Neural progenitor cell (in vitro differentiated cells): Measurements from ENCODE around the gene TUBB. TPM values are rescaled to one million over a fixed set of nuclear protein-coding genes. Genes with fewer than 3 reads are reported as not detected.

Source experiments
- DNase-seq: peaks from one replicate; pipeline ENCODE4 v3.0.0-alpha.2; 2016; ENCODE audit warnings: low spot score
- H2AFZ ChIP-seq: fragments of 200-600 bp; sonication (generic); replicated peaks from 2 replicates; pipeline ENCODE4 v1.6.1; 2016; ENCODE audit warnings: antibody characterized with exemption
- H3F3A ChIP-seq: fragments of 200-600 bp; sonication (generic); 2 replicates; pipeline ENCODE4 v1.6.1; 2016; ENCODE audit warnings: antibody characterized with exemption, low read depth
- H3K27ac ChIP-seq: fragments of 200-600 bp; sonication (generic); 2 replicates; pipeline ENCODE4 v1.5.1; 2016; ENCODE audit warnings: mild to moderate bottlenecking
- H3K27me3 ChIP-seq: fragments of 200-600 bp; sonication (generic); 2 replicates; pipeline ENCODE4 v1.6.1; 2016; ENCODE audit warnings: mild to moderate bottlenecking, moderate library complexity
- H3K36me3 ChIP-seq: fragments of 200-600 bp; sonication (generic); 2 replicates; pipeline ENCODE4 v1.5.1; 2016
- H3K4me1 ChIP-seq: fragments of 200-600 bp; sonication (generic); 2 replicates; pipeline ENCODE4 v1.6.1; 2016; ENCODE audit warnings: mixed run types
- H3K4me2 ChIP-seq: fragments of 200-600 bp; sonication (generic); 2 replicates; pipeline ENCODE4 v1.6.1; 2016
- H3K4me3 ChIP-seq: fragments of 200-600 bp; sonication (generic); 2 replicates; pipeline ENCODE4 v1.5.1; 2016
- H3K79me2 ChIP-seq: fragments of 200-600 bp; sonication (generic); 2 replicates; pipeline ENCODE4 v1.6.1; 2016; ENCODE audit warnings: low read depth
- H3K9ac ChIP-seq: fragments of 200-600 bp; sonication (generic); 2 replicates; pipeline ENCODE4 v1.6.1; 2016
- H3K9me3 ChIP-seq: fragments of 200-600 bp; sonication (generic); 2 replicates; pipeline ENCODE4 v1.5.1; 2016; ENCODE audit warnings: low read depth
- H4K20me1 ChIP-seq: fragments of 200-600 bp; sonication (generic); 2 replicates; pipeline ENCODE4 v1.6.1; 2016; ENCODE audit warnings: low read depth
- H3K27ac Mint-ChIP-seq: 3 replicates; pipeline ENCODE4 v1.8.0; 2021; ENCODE audit warnings: mixed read lengths
- H3K27me3 Mint-ChIP-seq: 2 replicates; pipeline ENCODE4 v1.8.0; 2022; ENCODE audit warnings: low read depth, mild to moderate bottlenecking, inconsistent platforms, moderate library complexity, mixed read lengths; ENCODE audit not compliant: insufficient read depth
- H3K36me3 Mint-ChIP-seq: 3 replicates; pipeline ENCODE4 v1.8.0; 2021; ENCODE audit warnings: mixed read lengths
- H3K4me1 Mint-ChIP-seq: 3 replicates; pipeline ENCODE4 v1.8.0; 2021; ENCODE audit warnings: mixed read lengths
- H3K4me3 Mint-ChIP-seq: 3 replicates; pipeline ENCODE4 v1.8.0; 2021; ENCODE audit warnings: mild to moderate bottlenecking, moderate library complexity, mixed read lengths
- H3K9me3 Mint-ChIP-seq: 3 replicates; pipeline ENCODE4 v1.8.0; 2020; ENCODE audit warnings: mixed read lengths
- CTCF ChIP-seq: fragments of 200-600 bp; sonication (generic); IDR thresholded peaks from 2 replicates; pipeline ENCODE4 v1.5.1; 2017; ENCODE audit warnings: antibody characterized with exemption, mild to moderate bottlenecking
- EZH2 ChIP-seq: fragments of 200-600 bp; sonication (generic); IDR thresholded peaks from 2 replicates; pipeline ENCODE4 v1.6.1; 2017; ENCODE audit warnings: antibody characterized with exemption, mild to moderate bottlenecking, moderate library complexity
- EZH2phosphoT487 ChIP-seq: fragments of 200-600 bp; sonication (generic); IDR thresholded peaks from 2 replicates; pipeline ENCODE4 v1.6.1; 2017; ENCODE audit warnings: antibody characterized with exemption
- total RNA-seq: library from RNA; depleted of rRNA; stranded (reverse); fragments of >200 nt; gene quantifications from 2 replicates; pipeline ENCODE4 v1.2.3, GENCODE V29; 2015; ENCODE audit warnings: low replicate concordance

Gene TUBB
- total RNA-seq, 1 donor from 2014 or later = 1,479 TPM

- no peak for TF ChIP-seq EZH2
- peak; percentile 72 for TF ChIP-seq CTCF
- TF ChIP-seq EZH2phosphoT487 = no peak
- H3K9me3 Mint-ChIP-seq = no peaks in the 10 kb centered on the region
- Histone ChIP-seq H3K27ac (no peak within 1 kb of the TSS), H2AFZ (peak within 1 kb of the TSS; percentile 34), H4K20me1 (peaks cover 10% of the 10 kb centered on the region), H3K36me3 (no peaks in the 10 kb centered on the region), H3F3A (peaks cover 16% of the 10 kb centered on the region), H3K9ac (no peak within 1 kb of the TSS), H3K4me3 (peak within 1 kb of the TSS; percentile 85), H3K4me2 (peak within 1 kb of the TSS; percentile 98), H3K79me2 (peaks cover 27% of the 10 kb centered on the region), H3K27me3 (peaks cover 14% of the 10 kb centered on the region), H3K9me3 (no peaks in the 10 kb centered on the region), H3K4me1 (peaks cover 5% of the 10 kb centered on the region)
- peaks cover 57% of the 10 kb centered on the region for H3K4me1 Mint-ChIP-seq
- H3K36me3 Mint-ChIP-seq = peaks cover 15% of the 10 kb centered on the region
- H3K27me3 Mint-ChIP-seq = peaks cover 8% of the 10 kb centered on the region
- peak within 1 kb of the TSS; percentile 91 for H3K4me3 Mint-ChIP-seq
- DNase-seq = peak; percentile 88
- H3K27ac Mint-ChIP-seq = peak within 1 kb of the TSS; percentile 74
Observed at GRCh38 chr6:30744054-30744805, 24.1 kb downstream of the TUBB start, which contains the start of gene IER3. Gene IER3, minus strand, starts transcription at chr6:30744547. Its CDS starts 29 bp downstream, at chr6:30744518.

GRCh38 chr6:30747300-30747687 lies 27.1 kb downstream of the TUBB start:
- Histone ChIP-seq H3K4me3 (no peak overlapping the region), H3K27ac (no peak overlapping the region), H3K9me3 (no peaks in the 10 kb centered on the region), H3K4me1 (no peaks in the 10 kb centered on the region), H2AFZ (no peak overlapping the region), H3K36me3 (no peaks in the 10 kb centered on the region), H3K4me2 (no peak overlapping the region), H3F3A (peaks cover 16% of the 10 kb centered on the region), H3K27me3 (peaks cover 14% of the 10 kb centered on the region), H3K79me2 (peaks cover under 1% of the 10 kb centered on the region), H3K9ac (no peak overlapping the region), H4K20me1 (no peaks in the 10 kb centered on the region)
- Mint-ChIP-seq H3K4me3 (peak overlapping the region; percentile 17), H3K36me3 (no peaks in the 10 kb centered on the region), H3K4me1 (peaks cover 33% of the 10 kb centered on the region), H3K27ac (peak overlapping the region; percentile 13), H3K9me3 (no peaks in the 10 kb centered on the region), H3K27me3 (peaks cover 7% of the 10 kb centered on the region)
- TF ChIP-seq CTCF = no peak
- no peak for TF ChIP-seq EZH2
- no peak for TF ChIP-seq EZH2phosphoT487
- no peak for DNase-seq

GRCh38 chr6:30747902-30748769 lies 28.0 kb downstream of the TUBB start:
- H3K36me3 ChIP-seq = no peaks in the 10 kb centered on the region
- H3K27ac ChIP-seq = no peak overlapping the region
- peaks cover 10% of the 10 kb centered on the region for H3F3A ChIP-seq
- Mint-ChIP-seq H3K4me1 (peaks cover 33% of the 10 kb centered on the region), H3K27me3 (peaks cover 7% of the 10 kb centered on the region), H3K27ac (no peak overlapping the region), H3K4me3 (no peak overlapping the region), H3K9me3 (no peaks in the 10 kb centered on the region), H3K36me3 (no peaks in the 10 kb centered on the region)
- H3K4me1 ChIP-seq = no peaks in the 10 kb centered on the region
- peaks cover 12% of the 10 kb centered on the region for H3K27me3 ChIP-seq
- H3K4me2 ChIP-seq = no peak overlapping the region
- H4K20me1 ChIP-seq = no peaks in the 10 kb centered on the region
- H3K79me2 ChIP-seq = no peaks in the 10 kb centered on the region
- H3K4me3 ChIP-seq = no peak overlapping the region
- no peak for DNase-seq
- H3K9me3 ChIP-seq = no peaks in the 10 kb centered on the region
- H2AFZ ChIP-seq = no peak overlapping the region
- TF ChIP-seq CTCF = no peak
- TF ChIP-seq EZH2phosphoT487 = no peak
- no peak for TF ChIP-seq EZH2
- no peak overlapping the region for H3K9ac ChIP-seq
